CD4-positive, alpha-beta memory T cell (primary cell): ENCODE data around the gene SLC25A13. TPM values are rescaled to one million over a fixed set of nuclear protein-coding genes. Genes with fewer than 3 reads are reported as not detected.

Source experiments
- CTCF ChIA-PET: fragments of 350-600 bp; sonication (Branson Sonifier 250); formaldehyde crosslinking; loops from one replicate; lab custom pipeline; 2021; ENCODE audit warnings: inconsistent platforms; ENCODE audit not compliant: partially characterized antibody; lab: Charles Lee
- POLR2A ChIA-PET: fragments of 350-600 bp; sonication (Branson Sonifier 250); formaldehyde crosslinking; loops from one replicate; lab custom pipeline; 2021; ENCODE audit not compliant: partially characterized antibody; lab: Charles Lee
- DNase-seq, 5 donors: peaks; one replicate each; pipeline versions ENCODE4 v3.0.0 to v3.0.0-alpha.2; 2020 to 2022; ENCODE audit warnings: mixed read lengths in 1 of 5
- H3K27ac ChIP-seq: one replicate; pipeline ENCODE4 v1.7.0; 2013; ENCODE audit warnings: low read depth, low read length
- H3K27me3 ChIP-seq: 2 replicates; pipeline ENCODE4 v1.7.0; 2013; ENCODE audit warnings: mild to moderate bottlenecking, low read length, moderate library complexity; ENCODE audit not compliant: insufficient read depth
- H3K36me3 ChIP-seq: 2 replicates; pipeline ENCODE4 v1.7.0; 2013; ENCODE audit warnings: mild to moderate bottlenecking, low read length, moderate library complexity; ENCODE audit not compliant: insufficient read depth
- H3K4me1 ChIP-seq: 2 replicates; pipeline ENCODE4 v1.7.0; 2013; ENCODE audit warnings: mild to moderate bottlenecking, low read length, moderate library complexity; ENCODE audit not compliant: insufficient read depth
- H3K4me3 ChIP-seq, 2 donors: one replicate each; pipeline ENCODE4 v1.7.0; 2013; ENCODE audit warnings: low read length in 2 of 2, mild to moderate bottlenecking in 1 of 2
- H3K9me3 ChIP-seq, 2 donors: one replicate each; pipeline ENCODE4 v1.7.0; 2013; ENCODE audit warnings: low read length in 2 of 2, control low read depth in 1 of 2; ENCODE audit not compliant: control insufficient read depth in 1 of 2
- H3K27ac Mint-ChIP-seq, 7 donors: one replicate each; pipeline ENCODE4 v1.8.0; 2020 to 2021; ENCODE audit warnings: mixed read lengths in 7 of 7, mild to moderate bottlenecking in 6 of 7, inconsistent platforms in 3 of 7, moderate library complexity in 3 of 7
- H3K27me3 Mint-ChIP-seq, 2 donors: one replicate each; pipeline ENCODE4 v1.8.0; 2020 to 2021; ENCODE audit warnings: mixed read lengths in 2 of 2
- H3K36me3 Mint-ChIP-seq, 2 donors: one replicate each; pipeline ENCODE4 v1.8.0; 2020 to 2021; ENCODE audit warnings: mixed read lengths in 2 of 2, inconsistent platforms in 1 of 2, mild to moderate bottlenecking in 1 of 2
- H3K4me1 Mint-ChIP-seq, 4 donors: one replicate each; pipeline ENCODE4 v1.8.0; 2020 to 2021; ENCODE audit warnings: mixed read lengths in 4 of 4, mild to moderate bottlenecking in 1 of 4
- H3K4me3 Mint-ChIP-seq, 8 donors: one replicate each; pipeline ENCODE4 v1.8.0; 2020 to 2021; ENCODE audit warnings: mixed read lengths in 8 of 8, mild to moderate bottlenecking in 7 of 8, moderate library complexity in 6 of 8, inconsistent platforms in 3 of 8
- H3K9me3 Mint-ChIP-seq, 8 donors: one replicate each; pipeline ENCODE4 v1.8.0; 2020 to 2021; ENCODE audit warnings: mixed read lengths in 8 of 8, mild to moderate bottlenecking in 5 of 8, inconsistent platforms in 3 of 8, moderate library complexity in 1 of 8
- intact Hi-C: fragments of 100-400 bp; cut with micrococcal nuclease; formaldehyde crosslinking; loops from one replicate; pipeline ENCODE4 v1.15.1; 2023
- polyA plus RNA-seq, 2 donors: library from polyadenylated mRNA; unstranded; fragments of 300-500 nt; fragmentation: Illumina TruSeq; gene quantifications; one replicate each; pipeline ENCODE4 v1.2.3, GENCODE V29; 2021
- total RNA-seq, 2 experiments: library from RNA; stranded (reverse); gene quantifications; one replicate each; pipeline ENCODE4 v1.2.3, GENCODE V29; 2021

The SLC25A13 gene
- total and polyA plus RNA-seq, 4 experiments from 2014 or later = 5.2 to 12.2 (median 8.2) TPM

GRCh38 chr7:96322847-96323461 lies 1.1 kb upstream of the SLC25A13 start:
- Histone ChIP-seq H3K27ac (no peak overlapping the region), H3K36me3 (no peaks in the 10 kb centered on the region), H3K4me1 (peaks cover 18% of the 10 kb centered on the region), H3K4me3 (no peak overlapping the region), H3K27me3 (no peaks in the 10 kb centered on the region), H3K9me3 (no peaks in the 10 kb centered on the region)
- H3K27me3 Mint-ChIP-seq = peaks cover 0 to 2% of the 10 kb centered on the region in 2 donors
- H3K4me3 Mint-ChIP-seq = peak overlapping the region; percentile 79 to 96 (median 90)
- CTCF ChIA-PET = no interaction called here
- H3K36me3 Mint-ChIP-seq = peaks cover 0 to 6% of the 10 kb centered on the region in 2 donors
- intact Hi-C loops = no loop called here
- H3K27ac Mint-ChIP-seq = peak overlapping the region in 4 of 7 donors; percentile 43 to 79 (median 58)
- peaks cover 9 to 37% (median 16%) of the 10 kb centered on the region in 4 donors for H3K4me1 Mint-ChIP-seq
- H3K9me3 Mint-ChIP-seq = peaks cover 0 to 2% (median 0%) of the 10 kb centered on the region in 8 donors
- POLR2A ChIA-PET = interaction anchor here (1.6 kb wide), 1 partner anchor 37 kb away, joined by 12 read pairs; no protein-coding TSS in a partner anchor
- DNase-seq = no peak

GRCh38 chr7:96322373-96322695 lies 436 bp upstream of the SLC25A13 start:
- H3K36me3 ChIP-seq = no peaks in the 10 kb centered on the region
- Mint-ChIP-seq H3K9me3 (peaks cover 0 to 2% (median 0%) of the 10 kb centered on the region in 8 donors), H3K4me1 (peaks cover 9 to 38% (median 18%) of the 10 kb centered on the region in 4 donors), H3K27me3 (peaks cover 0 to 2% of the 10 kb centered on the region in 2 donors), H3K27ac (peak overlapping the region in 6 of 7 donors; percentile 59 to 87 (median 74)), H3K36me3 (peaks cover 0 to 6% of the 10 kb centered on the region in 2 donors), H3K4me3 (peak overlapping the region; percentile 79 to 96 (median 90))
- peak overlapping the region; percentile 38 to 78 for H3K4me3 ChIP-seq
- no peaks in the 10 kb centered on the region for H3K9me3 ChIP-seq
- CTCF ChIA-PET = no interaction called here
- H3K27me3 ChIP-seq = no peaks in the 10 kb centered on the region
- peaks cover 18% of the 10 kb centered on the region for H3K4me1 ChIP-seq
- H3K27ac ChIP-seq = peak overlapping the region; percentile 72
- intact Hi-C loops = no loop called here
- no peak for DNase-seq
- POLR2A ChIA-PET = interaction anchor here (1.6 kb wide), 1 partner anchor 36 kb away, joined by 12 read pairs; no protein-coding TSS in a partner anchor

GRCh38 chr7:96321031-96321657 lies 754 bp downstream of the SLC25A13 start:
- peak in 2 of 5 donors; percentile 50 to 53 for DNase-seq
- peak overlapping the region; percentile 90 to 98 (median 92) for H3K4me3 Mint-ChIP-seq
- H3K9me3 ChIP-seq = no peaks in the 10 kb centered on the region
- CTCF ChIA-PET = no interaction called here
- H3K9me3 Mint-ChIP-seq = no peaks in the 10 kb centered on the region
- peak overlapping the region; percentile 87 to 97 (median 94) for H3K27ac Mint-ChIP-seq
- peak overlapping the region; percentile 43 to 78 for H3K4me3 ChIP-seq
- H3K4me1 ChIP-seq = peaks cover 18% of the 10 kb centered on the region
- intact Hi-C loops = loop anchor here (1.0 to 2.0 kb wide), 2 partner anchors 36 to 796 kb away; partner anchors contain the start of gene SDHAF3
- no peaks in the 10 kb centered on the region for H3K36me3 ChIP-seq
- H3K27me3 Mint-ChIP-seq = peaks cover 0 to 2% of the 10 kb centered on the region in 2 donors
- POLR2A ChIA-PET = interaction anchor here (1.6 kb wide), 1 partner anchor 35 kb away, joined by 12 read pairs; no protein-coding TSS in a partner anchor
- peaks cover 13 to 38% (median 21%) of the 10 kb centered on the region in 4 donors for H3K4me1 Mint-ChIP-seq
- peaks cover 0 to 6% of the 10 kb centered on the region in 2 donors for H3K36me3 Mint-ChIP-seq
- H3K27ac ChIP-seq = peak overlapping the region; percentile 72
- no peaks in the 10 kb centered on the region for H3K27me3 ChIP-seq

- no peak for DNase-seq
- CTCF ChIA-PET = no interaction called here
- Mint-ChIP-seq H3K4me3 (peak overlapping the region; percentile 90 to 98 (median 92)), H3K9me3 (no peaks in the 10 kb centered on the region), H3K36me3 (peaks cover 0 to 6% of the 10 kb centered on the region in 2 donors), H3K27me3 (no peaks in the 10 kb centered on the region), H3K4me1 (peaks cover 15 to 39% (median 22%) of the 10 kb centered on the region in 4 donors), H3K27ac (peak overlapping the region; percentile 87 to 97 (median 94))
- POLR2A ChIA-PET = interaction anchor here (0.5 to 1.6 kb wide), 2 partner anchors 24 to 36 kb away, joined by 3 to 4 read pairs; no protein-coding TSS in a partner anchor
- intact Hi-C loops = loop anchor here (2.0 kb wide), 1 partner anchor 796 kb away; the partner anchor contains the start of gene SDHAF3
- H3K9me3 ChIP-seq = no peaks in the 10 kb centered on the region
- no peaks in the 10 kb centered on the region for H3K27me3 ChIP-seq
- no peak overlapping the region for H3K4me3 ChIP-seq
- H3K27ac ChIP-seq = no peak overlapping the region
- no peaks in the 10 kb centered on the region for H3K36me3 ChIP-seq
- H3K4me1 ChIP-seq = peaks cover 18% of the 10 kb centered on the region
Observed at GRCh38 chr7:96320442-96320841, 1.5 kb downstream of the SLC25A13 start.

GRCh38 chr7:96319439-96319838 lies 2.5 kb downstream of the SLC25A13 start:
- Mint-ChIP-seq H3K4me1 (peaks cover 18 to 48% (median 24%) of the 10 kb centered on the region in 4 donors), H3K9me3 (no peaks in the 10 kb centered on the region), H3K36me3 (peaks cover 0 to 6% of the 10 kb centered on the region in 2 donors), H3K4me3 (peak overlapping the region in 1 of 8 donors; percentile 13), H3K27me3 (no peaks in the 10 kb centered on the region), H3K27ac (no peak overlapping the region)
- Histone ChIP-seq H3K36me3 (no peaks in the 10 kb centered on the region), H3K27me3 (no peaks in the 10 kb centered on the region), H3K4me1 (peaks cover 18% of the 10 kb centered on the region), H3K4me3 (no peak overlapping the region), H3K9me3 (no peaks in the 10 kb centered on the region), H3K27ac (no peak overlapping the region)
- POLR2A ChIA-PET = interaction anchor here (1.6 kb wide), 1 partner anchor 23 kb away, joined by 4 read pairs; no protein-coding TSS in a partner anchor
- intact Hi-C loops = no loop called here
- CTCF ChIA-PET = no interaction called here
- no peak for DNase-seq

- Histone ChIP-seq H3K4me1 (peaks cover 15% of the 10 kb centered on the region), H3K36me3 (no peaks in the 10 kb centered on the region), H3K9me3 (no peaks in the 10 kb centered on the region), H3K27me3 (no peaks in the 10 kb centered on the region), H3K4me3 (no peak overlapping the region), H3K27ac (no peak overlapping the region)
- POLR2A ChIA-PET = no interaction called here
- H3K4me3 Mint-ChIP-seq = no peak overlapping the region
- CTCF ChIA-PET = no interaction called here
- H3K9me3 Mint-ChIP-seq = peaks cover 0 to 2% (median 0%) of the 10 kb centered on the region in 8 donors
- peak overlapping the region in 3 of 7 donors; percentile 11 to 80 (median 36) for H3K27ac Mint-ChIP-seq
- H3K4me1 Mint-ChIP-seq = peaks cover 33 to 58% (median 38%) of the 10 kb centered on the region in 4 donors
- intact Hi-C loops = no loop called here
- no peak for DNase-seq
- no peaks in the 10 kb centered on the region for H3K27me3 Mint-ChIP-seq
- peaks cover 9 to 10% of the 10 kb centered on the region in 2 donors for H3K36me3 Mint-ChIP-seq
Observed at GRCh38 chr7:96316949-96317348, 4.9 kb downstream of the SLC25A13 start.

GRCh38 chr7:96315125-96315512 lies 6.8 kb downstream of the SLC25A13 start:
- CTCF ChIA-PET = no interaction called here

More at GRCh38 chr7:96315125-96315512, 6.8 kb downstream of the SLC25A13 start:
- DNase-seq = no peak
- POLR2A ChIA-PET = no interaction called here
- no peaks in the 10 kb centered on the region for H3K27me3 ChIP-seq
- peaks cover 4% of the 10 kb centered on the region for H3K4me1 ChIP-seq
- no peaks in the 10 kb centered on the region for H3K27me3 Mint-ChIP-seq
- H3K4me1 Mint-ChIP-seq = peaks cover 31 to 56% (median 38%) of the 10 kb centered on the region in 4 donors
- intact Hi-C loops = no loop called here
- H3K36me3 Mint-ChIP-seq = peaks cover 4 to 10% of the 10 kb centered on the region in 2 donors
- no peaks in the 10 kb centered on the region for H3K9me3 ChIP-seq
- peak overlapping the region in 1 of 7 donors; percentile 41 for H3K27ac Mint-ChIP-seq
- peaks cover 0 to 2% (median 0%) of the 10 kb centered on the region in 8 donors for H3K9me3 Mint-ChIP-seq
- H3K4me3 ChIP-seq = no peak overlapping the region
- H3K4me3 Mint-ChIP-seq = no peak overlapping the region
- H3K27ac ChIP-seq = no peak overlapping the region
- no peaks in the 10 kb centered on the region for H3K36me3 ChIP-seq
